ENCODE measurements around the gene TWNK.

GRCh38 chr10:100948916-100949315 is 38.4 kb upstream of the TWNK start:
- TF ChIP-seq CTCF (IDR thresholded peaks at IDR 0.05) (no peak), RAD21 (conservative IDR thresholded peaks at IDR 0.05 in 1 of 2, IDR thresholded peaks at IDR 0.05 in 1 of 2) (no peak), BHLHE40 (IDR thresholded peaks at IDR 0.05; ENCODE audit: low read depth, low read length) (no peak), POLR2A (IDR thresholded peaks at IDR 0.05; ENCODE audit: low read length) (no peak), ESRRA (IDR thresholded peaks at IDR 0.05; ENCODE audit: borderline replicate concordance, low read length) (no peak), MAFK (IDR thresholded peaks at IDR 0.05; ENCODE audit: partially characterized antibody) (no peak), EP300 (IDR thresholded peaks at IDR 0.05) (no peak)

Data from A549 (cell line).